GM12878 (cell line): ENCODE measurements around the gene VPS26B. TPM values are rescaled to one million over a fixed set of nuclear protein-coding genes. Genes with fewer than 3 reads are reported as not detected.

Source experiments
- ATAC-seq: fragments of 200-7000 bp; cut with Tn5 transposase; 3 replicates; pipeline ENCODE4 v1.9.1; 2020; ENCODE audit warnings: mild to moderate bottlenecking, moderate library complexity
- BruUV-seq: library from RNA; stranded (reverse); fragments of 400-500 nt; replicated peaks from 2 replicates; lab custom pipeline; 2021; lab: Mats Ljungman, UMichigan
- CTCF ChIA-PET: fragments of 300-600 bp; sonication (Branson Sonifier 250); formaldehyde crosslinking; extraction: SDS; loops from one replicate; lab custom pipeline; 2021; ENCODE audit warnings: inconsistent platforms; lab: Yijun Ruan, JAX
- POLR2A ChIA-PET: fragments of 350-600 bp; formaldehyde crosslinking; extraction: SDS; loops from one replicate; lab custom pipeline; 2021; ENCODE audit warnings: inconsistent platforms; lab: Charles Lee
- RAD21 ChIA-PET: fragments of 300-600 bp; sonication (Branson Sonifier 250); formaldehyde crosslinking; loops from one replicate; lab custom pipeline; 2023; ENCODE audit warnings: antibody characterized with exemption; ENCODE audit not compliant: unreplicated experiment; lab: Charles Lee
- SMC1A ChIA-PET: fragments of 300-600 bp; sonication (Branson Sonifier 250); formaldehyde crosslinking; loops from one replicate; lab custom pipeline; 2023; ENCODE audit not compliant: unreplicated experiment, uncharacterized antibody; lab: Charles Lee
- DNase-seq: peaks from one replicate; pipeline ENCODE4 v3.0.0-alpha.2; 2011; ENCODE audit warnings: low read depth, low spot score
- FAIRE-seq: peaks from 3 replicates; lab custom pipeline; 2011; peaks lifted over from hg19 to GRCh38; lab: Jason Lieb, UNC
- H2AFZ ChIP-seq: 2 replicates; pipeline ENCODE4 v1.6.0; 2011; ENCODE audit warnings: low read depth, low read length, control low read depth; ENCODE audit not compliant: control insufficient read depth
- H3K27ac ChIP-seq: 2 replicates; pipeline ENCODE4 v1.5.1; 2011; ENCODE audit warnings: control low read depth; ENCODE audit not compliant: control insufficient read depth, insufficient read depth
- H3K27me3 ChIP-seq, 2 experiments: replicated peaks in 1 of 2; 2 replicates each; pipeline versions ENCODE4 v1.6.0 to v1.6.1; 2011; ENCODE audit warnings: low read length in 1 of 2; ENCODE audit not compliant: control insufficient read depth in 2 of 2, insufficient read depth in 2 of 2
- H3K36me3 ChIP-seq, 2 experiments: 2 replicates each; pipeline ENCODE4 v1.5.1; 2011; ENCODE audit warnings: low read length in 1 of 2; ENCODE audit not compliant: control insufficient read depth in 2 of 2, insufficient read depth in 2 of 2
- H3K4me1 ChIP-seq: 2 replicates; pipeline ENCODE4 v1.6.1; 2011; ENCODE audit warnings: mild to moderate bottlenecking, low read length, moderate library complexity, mixed read lengths; ENCODE audit not compliant: control insufficient read depth, insufficient read depth
- H3K4me2 ChIP-seq: 2 replicates; pipeline ENCODE4 v1.6.0; 2011; ENCODE audit warnings: control low read depth; ENCODE audit not compliant: control insufficient read depth, insufficient read depth
- H3K4me3 ChIP-seq: fragments of 200-600 bp; sonication (generic); 2 replicates; pipeline ENCODE4 v1.5.1; 2016
- H3K79me2 ChIP-seq: 2 replicates; pipeline ENCODE4 v1.6.0; 2011; ENCODE audit warnings: low read length; ENCODE audit not compliant: control insufficient read depth, insufficient read depth
- H3K9ac ChIP-seq: 2 replicates; pipeline ENCODE4 v1.8.0; 2011; ENCODE audit warnings: low read length, control low read depth, mixed read lengths; ENCODE audit not compliant: control insufficient read depth, insufficient read depth
- H3K9me3 ChIP-seq: replicated peaks from 3 replicates; pipeline ENCODE4 v1.5.1; 2011; ENCODE audit warnings: mild to moderate bottlenecking, low read length; ENCODE audit not compliant: control insufficient read depth, insufficient read depth
- H4K20me1 ChIP-seq: 2 replicates; pipeline ENCODE4 v1.6.0; 2011; ENCODE audit not compliant: control insufficient read depth, insufficient read depth
- CBFB ChIP-seq: IDR thresholded peaks from 2 replicates; pipeline ENCODE4 v1.6.1; 2016; ENCODE audit warnings: antibody characterized with exemption, low read depth
- ESRRA ChIP-seq: IDR thresholded peaks from 2 replicates; pipeline ENCODE4 v1.6.1; 2012; ENCODE audit warnings: mild to moderate bottlenecking, low read length, improper control_type of control experiment
- MEF2B ChIP-seq: fragments of 450-650 bp; IDR thresholded peaks from 2 replicates; pipeline ENCODE4 v1.6.1; 2018; ENCODE audit warnings: mild to moderate bottlenecking, moderate library complexity; ENCODE audit not compliant: partially characterized antibody, poor library complexity, severe bottlenecking
- MTA3 ChIP-seq: IDR thresholded peaks from 2 replicates; pipeline ENCODE4 v1.6.1; 2012; ENCODE audit warnings: low read length, inconsistent platforms, borderline replicate concordance
- PAX5 ChIP-seq: IDR thresholded peaks from 2 replicates; pipeline ENCODE4 v1.6.1; 2011; ENCODE audit warnings: low read depth, low read length, borderline replicate concordance
- RUNX3 ChIP-seq: IDR thresholded peaks from 2 replicates; pipeline ENCODE4 v1.6.1; 2012; ENCODE audit warnings: low read length, inconsistent platforms
- SMAD5 ChIP-seq: IDR thresholded peaks from 2 replicates; pipeline ENCODE4 v1.6.1; 2016; ENCODE audit warnings: antibody characterized with exemption, low read depth
- SMC3 ChIP-seq: IDR thresholded peaks from 2 replicates; pipeline ENCODE4 v1.6.1; 2011; ENCODE audit warnings: low read length, improper control_type of control experiment, borderline replicate concordance
- WRNIP1 ChIP-seq: IDR thresholded peaks from 2 replicates; pipeline ENCODE4 v1.6.1; 2011; ENCODE audit warnings: low read depth, low read length, improper control_type of control experiment, borderline replicate concordance
- ZNF274 ChIP-seq: IDR thresholded peaks from one replicate; pipeline ENCODE4 v1.8.0; 2011; ENCODE audit not compliant: insufficient read length, insufficient read depth
- ZNF384 ChIP-seq: IDR thresholded peaks from 2 replicates; pipeline ENCODE4 v1.6.1; 2012; ENCODE audit warnings: low read depth, mild to moderate bottlenecking, low read length, improper control_type of control experiment, borderline replicate concordance
- ZSCAN29 ChIP-seq: fragments of 450-650 bp; IDR thresholded peaks from 2 replicates; pipeline ENCODE4 v1.6.1; 2017; ENCODE audit warnings: mild to moderate bottlenecking, moderate library complexity
- WGBS: methylation state at CpG from one replicate; pipeline ENCODE4 v1.1.6; 2016; ENCODE audit warnings: low lambda C conversion rate; ENCODE audit not compliant: insufficient replicate concordance, insufficient coverage; ENCODE audit errors: missing lambda C conversion rate; 5-methylcytosine and 5-hydroxymethylcytosine counted together
- in situ Hi-C: fragments of 300-500 bp; cut with MboI; formaldehyde crosslinking; loops from 9 replicates; pipeline ENCODE4 v1.14.3; 2018; ENCODE audit warnings: mixed read lengths
- intact Hi-C: fragments of 100-400 bp; cut with micrococcal nuclease; formaldehyde crosslinking; loops from one replicate; pipeline ENCODE4 v1.14.2; 2022; ENCODE audit not compliant: unreplicated experiment
- polyA plus RNA-seq, 11 experiments: library from polyadenylated mRNA; depleted of rRNA in 4 of 11; unstranded in 6 of 11; stranded (reverse) in 5 of 11; fragments of >200 nt; fragmentation: Nextera tagmentation in 4 of 11; fragmentation: Illumina TruSeq in 1 of 11; extraction: Ambion mirVana in 4 of 11; extraction: Trizol in 1 of 11; gene quantifications; 1 replicate in 1 of 11; 2 replicates in 10 of 11; pipeline versions ENCODE4 v1.2.1 to v1.2.3, GENCODE V29; 2011 to 2016; ENCODE audit warnings: inconsistent platforms in 2 of 11, missing spikeins in 2 of 11, low read depth in 1 of 11
- total RNA-seq, 4 experiments: library from RNA; depleted of rRNA in 3 of 4; stranded (reverse); fragments of >200 nt in 3 of 4; fragmentation: Illumina TruSeq in 1 of 4; extraction: Trizol in 1 of 4; gene quantifications; 2 replicates each; pipeline versions ENCODE4 v1.2.1 to v1.2.3, GENCODE V29; 2013 to 2021
- TF ChIP-seq, protein P1 (sequence below): fragments of 450-650 bp; IDR thresholded peaks from 2 replicates; pipeline ENCODE4 v1.6.1; 2016; ENCODE audit warnings: mild to moderate bottlenecking, moderate library complexity, borderline replicate concordance
- TF ChIP-seq, protein P2 (sequence below): fragments of 450-650 bp; IDR thresholded peaks from 2 replicates; pipeline ENCODE4 v1.6.1; 2016; ENCODE audit warnings: mild to moderate bottlenecking
- TF ChIP-seq, protein P3 (sequence below): fragments of 450-650 bp; IDR thresholded peaks from 2 replicates; pipeline ENCODE4 v1.6.1; 2017; ENCODE audit warnings: low read depth, mild to moderate bottlenecking, moderate library complexity

The VPS26B gene
- total and polyA plus RNA-seq, 10 of the 15 experiments (the other 5 are each of a cell fraction or from before 2014, with no cell fraction given): 1.6 to 26.9 (median 13.3) TPM

- no peak for TF ChIP-seq SMC3
- no peak for TF ChIP-seq SMAD5
- no peak for TF ChIP-seq MTA3
- TF ChIP-seq, protein P1, sequence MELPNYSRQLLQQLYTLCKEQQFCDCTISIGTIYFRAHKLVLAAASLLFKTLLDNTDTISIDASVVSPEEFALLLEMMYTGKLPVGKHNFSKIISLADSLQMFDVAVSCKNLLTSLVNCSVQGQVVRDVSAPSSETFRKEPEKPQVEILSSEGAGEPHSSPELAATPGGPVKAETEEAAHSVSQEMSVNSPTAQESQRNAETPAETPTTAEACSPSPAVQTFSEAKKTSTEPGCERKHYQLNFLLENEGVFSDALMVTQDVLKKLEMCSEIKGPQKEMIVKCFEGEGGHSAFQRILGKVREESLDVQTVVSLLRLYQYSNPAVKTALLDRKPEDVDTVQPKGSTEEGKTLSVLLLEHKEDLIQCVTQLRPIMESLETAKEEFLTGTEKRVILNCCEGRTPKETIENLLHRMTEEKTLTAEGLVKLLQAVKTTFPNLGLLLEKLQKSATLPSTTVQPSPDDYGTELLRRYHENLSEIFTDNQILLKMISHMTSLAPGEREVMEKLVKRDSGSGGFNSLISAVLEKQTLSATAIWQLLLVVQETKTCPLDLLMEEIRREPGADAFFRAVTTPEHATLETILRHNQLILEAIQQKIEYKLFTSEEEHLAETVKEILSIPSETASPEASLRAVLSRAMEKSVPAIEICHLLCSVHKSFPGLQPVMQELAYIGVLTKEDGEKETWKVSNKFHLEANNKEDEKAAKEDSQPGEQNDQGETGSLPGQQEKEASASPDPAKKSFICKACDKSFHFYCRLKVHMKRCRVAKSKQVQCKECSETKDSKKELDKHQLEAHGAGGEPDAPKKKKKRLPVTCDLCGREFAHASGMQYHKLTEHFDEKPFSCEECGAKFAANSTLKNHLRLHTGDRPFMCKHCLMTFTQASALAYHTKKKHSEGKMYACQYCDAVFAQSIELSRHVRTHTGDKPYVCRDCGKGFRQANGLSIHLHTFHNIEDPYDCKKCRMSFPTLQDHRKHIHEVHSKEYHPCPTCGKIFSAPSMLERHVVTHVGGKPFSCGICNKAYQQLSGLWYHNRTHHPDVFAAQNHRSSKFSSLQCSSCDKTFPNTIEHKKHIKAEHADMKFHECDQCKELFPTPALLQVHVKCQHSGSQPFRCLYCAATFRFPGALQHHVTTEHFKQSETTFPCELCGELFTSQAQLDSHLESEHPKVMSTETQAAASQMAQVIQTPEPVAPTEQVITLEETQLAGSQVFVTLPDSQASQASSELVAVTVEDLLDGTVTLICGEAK: no peak
- TF ChIP-seq ZSCAN29: no peak
- TF ChIP-seq WRNIP1: no peak
- no peak for TF ChIP-seq RUNX3
- TF ChIP-seq PAX5: no peak
- TF ChIP-seq ESRRA: no peak
- TF ChIP-seq ZNF274: no peak
- TF ChIP-seq, protein P2, sequence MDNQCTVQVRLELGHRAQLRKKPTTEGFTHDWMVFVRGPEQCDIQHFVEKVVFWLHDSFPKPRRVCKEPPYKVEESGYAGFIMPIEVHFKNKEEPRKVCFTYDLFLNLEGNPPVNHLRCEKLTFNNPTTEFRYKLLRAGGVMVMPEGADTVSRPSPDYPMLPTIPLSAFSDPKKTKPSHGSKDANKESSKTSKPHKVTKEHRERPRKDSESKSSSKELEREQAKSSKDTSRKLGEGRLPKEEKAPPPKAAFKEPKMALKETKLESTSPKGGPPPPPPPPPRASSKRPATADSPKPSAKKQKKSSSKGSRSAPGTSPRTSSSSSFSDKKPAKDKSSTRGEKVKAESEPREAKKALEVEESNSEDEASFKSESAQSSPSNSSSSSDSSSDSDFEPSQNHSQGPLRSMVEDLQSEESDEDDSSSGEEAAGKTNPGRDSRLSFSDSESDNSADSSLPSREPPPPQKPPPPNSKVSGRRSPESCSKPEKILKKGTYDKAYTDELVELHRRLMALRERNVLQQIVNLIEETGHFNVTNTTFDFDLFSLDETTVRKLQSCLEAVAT: no peak
- TF ChIP-seq, protein P3, sequence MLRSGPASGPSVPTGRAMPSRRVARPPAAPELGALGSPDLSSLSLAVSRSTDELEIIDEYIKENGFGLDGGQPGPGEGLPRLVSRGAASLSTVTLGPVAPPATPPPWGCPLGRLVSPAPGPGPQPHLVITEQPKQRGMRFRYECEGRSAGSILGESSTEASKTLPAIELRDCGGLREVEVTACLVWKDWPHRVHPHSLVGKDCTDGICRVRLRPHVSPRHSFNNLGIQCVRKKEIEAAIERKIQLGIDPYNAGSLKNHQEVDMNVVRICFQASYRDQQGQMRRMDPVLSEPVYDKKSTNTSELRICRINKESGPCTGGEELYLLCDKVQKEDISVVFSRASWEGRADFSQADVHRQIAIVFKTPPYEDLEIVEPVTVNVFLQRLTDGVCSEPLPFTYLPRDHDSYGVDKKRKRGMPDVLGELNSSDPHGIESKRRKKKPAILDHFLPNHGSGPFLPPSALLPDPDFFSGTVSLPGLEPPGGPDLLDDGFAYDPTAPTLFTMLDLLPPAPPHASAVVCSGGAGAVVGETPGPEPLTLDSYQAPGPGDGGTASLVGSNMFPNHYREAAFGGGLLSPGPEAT: no peak
- TF ChIP-seq ZNF384: no peak
- no peak for TF ChIP-seq CBFB
- TF ChIP-seq MEF2B: no peak
- Histone ChIP-seq H2AFZ (no peak overlapping the region), H3K27me3 (no peaks in the 10 kb centered on the region), H3K4me1 (no peaks in the 10 kb centered on the region), H3K4me3 (no peak overlapping the region), H3K9me3 (no peaks in the 10 kb centered on the region), H3K36me3 (peaks cover 11 to 33% of the 10 kb centered on the region in 2 experiments), H3K27ac (no peak overlapping the region), H3K9ac (no peak overlapping the region), H4K20me1 (no peaks in the 10 kb centered on the region; the same call in 1 of the 2 replicates), H3K79me2 (no peaks in the 10 kb centered on the region; the same call in 1 of the 2 replicates), H3K4me2 (no peak overlapping the region)
- ChIA-PET POLR2A (no interaction called here), RAD21 (no interaction called here), CTCF (interaction anchor here (1.4 to 6.7 kb wide), 3 partner anchors 11 to 38 kb away, joined by 4 to 56 read pairs (median 16); no protein-coding TSS in a partner anchor), SMC1A (interaction anchor here (0.6 to 1.9 kb wide), 2 partner anchors 11 to 17 kb away, joined by 3 to 6 read pairs; partner anchors contain the start of gene NCAPD3)
- intact Hi-C loops: loop anchor here (10.0 kb wide), 2 partner anchors 49 to 149 kb away; partner anchors contain the start of genes ACAD8 and THYN1
- FAIRE-seq (no peak), DNase-seq (no peak), ATAC-seq (no peak)
- WGBS: 100% methylated on average over 5 of the region's 5 CpGs
- in situ Hi-C loops: no loop called here
- BruUV-seq: no TSS peak
Measured at GRCh38 chr11:134206185-134206584, 18.3 kb upstream of the VPS26B start.
